HG03378 (cell line): ENCODE results near the gene ORAI2.
"Not testable (repeated sequence)": the region's sequence is repeated elsewhere in the genome, so short reads cannot be mapped to it uniquely, and the experiment has no call there.

Experiments
- ATAC-seq: cut with Tn5 transposase; IDR thresholded peaks from one replicate; pipeline ENCODE4 v1.9.1; 2021; ENCODE audit warnings: mild to moderate bottlenecking, moderate library complexity; ENCODE audit not compliant: unreplicated experiment

Gene ORAI2

GRCh38 chr7:102494473-102495149 is 61.2 kb downstream of the ORAI2 start:
- ATAC-seq: peak; percentile 32

GRCh38 chr7:102496861-102497260 is 63.5 kb downstream of the ORAI2 start:
- not testable (repeated sequence) for ATAC-seq

- ATAC-seq: not testable (repeated sequence)
These were observed 63.9 kb downstream of the ORAI2 start for GRCh38 chr7:102497308-102497707.

- not testable (repeated sequence) for ATAC-seq
These were observed 64.9 kb downstream of the ORAI2 start for GRCh38 chr7:102498321-102498720.

- ATAC-seq: not testable (repeated sequence)
These were observed 69.8 kb downstream of the ORAI2 start for GRCh38 chr7:102503141-102503540.

GRCh38 chr7:102505298-102506185 is 72.2 kb downstream of the ORAI2 start:
- not testable (repeated sequence) for ATAC-seq
